GM10266 (cell line): ENCODE data around the gene BDH2.

Experiments
- DNase-seq: peaks from one replicate; pipeline ENCODE4 v3.0.0; 2012; ENCODE audit errors: extremely low spot score
- CTCF ChIP-seq: IDR thresholded peaks from 2 replicates; pipeline ENCODE4 v1.5.1; 2012; ENCODE audit warnings: mild to moderate bottlenecking, low read depth; ENCODE audit not compliant: control insufficient read depth, insufficient read depth; ENCODE audit errors: missing control alignments

The BDH2 gene

GRCh38 chr4:103073792-103074438 is 25.7 kb downstream of the BDH2 start:
- no peak for DNase-seq
- TF ChIP-seq CTCF: no peak

GRCh38 chr4:103067841-103068547 is 31.6 kb downstream of the BDH2 start:
- no peak for TF ChIP-seq CTCF
- no peak for DNase-seq

- no peak for DNase-seq
- no peak for TF ChIP-seq CTCF
These were observed 39.0 kb downstream of the BDH2 start for GRCh38 chr4:103060453-103061148.

- no peak for TF ChIP-seq CTCF
These were observed 45.6 kb downstream of the BDH2 start for GRCh38 chr4:103054030-103054429.

GRCh38 chr4:103052779-103053178 is 46.9 kb downstream of the BDH2 start:
- TF ChIP-seq CTCF: no peak
- DNase-seq: no peak

More at GRCh38 chr4:103054030-103054429, 45.6 kb downstream of the BDH2 start:
- DNase-seq: no peak

GRCh38 chr4:103052145-103052544 is 47.5 kb downstream of the BDH2 start:
- TF ChIP-seq CTCF: no peak
- DNase-seq: no peak

- no peak for TF ChIP-seq CTCF
- no peak for DNase-seq
These were observed 48.7 kb downstream of the BDH2 start for GRCh38 chr4:103050736-103051436.
